GM19438 (cell line): ENCODE data around the gene TMEM95.
"Not testable (repeated sequence)": the region's sequence is repeated elsewhere in the genome, so short reads cannot be mapped to it uniquely, and the experiment has no call there.

Experiments used
- ATAC-seq: cut with Tn5 transposase; IDR thresholded peaks from one replicate; pipeline ENCODE4 v1.9.1; 2021; ENCODE audit warnings: low read depth; ENCODE audit not compliant: unreplicated experiment

The TMEM95 gene

DNA sequence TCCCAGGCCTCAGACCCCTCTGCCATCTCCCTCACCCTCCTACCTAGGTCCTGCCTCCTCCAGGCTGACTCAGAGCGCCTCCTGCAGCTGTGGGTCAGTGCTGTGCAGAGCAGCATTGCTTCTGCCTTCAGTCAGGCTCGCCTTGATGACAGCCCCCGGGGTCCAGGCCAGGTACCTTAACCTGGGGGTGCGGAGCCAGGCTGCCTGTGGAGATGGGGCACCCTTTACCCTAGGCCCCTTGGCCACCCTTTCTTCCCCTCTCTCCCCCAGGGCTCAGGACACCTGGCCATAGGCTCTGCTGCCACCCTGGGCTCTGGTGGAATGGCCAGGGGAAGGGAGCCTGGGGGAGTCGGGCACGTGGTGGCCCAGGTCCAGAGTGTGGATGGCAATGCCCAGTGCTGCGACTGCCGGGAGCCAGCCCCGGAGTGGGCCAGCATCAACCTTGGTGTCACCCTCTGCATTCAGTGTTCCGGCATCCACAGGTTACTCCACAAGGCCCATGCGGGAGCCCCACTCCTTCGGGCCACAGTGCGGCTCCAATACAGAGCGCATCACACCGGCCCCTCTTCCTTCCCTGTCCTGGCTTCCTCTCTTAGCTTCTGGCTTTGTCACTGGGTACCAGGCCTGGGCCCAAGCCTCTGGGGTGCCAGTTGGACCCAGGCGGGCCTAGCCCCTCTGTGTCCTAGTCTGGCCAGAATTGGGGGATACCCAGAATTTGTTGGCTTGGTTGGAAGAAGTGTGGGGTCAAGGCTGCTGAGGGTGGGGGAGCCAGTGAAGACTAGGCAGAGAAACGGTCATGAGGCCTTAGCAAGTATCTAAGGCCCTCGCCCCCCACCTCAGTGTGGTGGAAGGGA is 8.0 kb upstream of the TMEM95 start:
- no peak for ATAC-seq

DNA sequence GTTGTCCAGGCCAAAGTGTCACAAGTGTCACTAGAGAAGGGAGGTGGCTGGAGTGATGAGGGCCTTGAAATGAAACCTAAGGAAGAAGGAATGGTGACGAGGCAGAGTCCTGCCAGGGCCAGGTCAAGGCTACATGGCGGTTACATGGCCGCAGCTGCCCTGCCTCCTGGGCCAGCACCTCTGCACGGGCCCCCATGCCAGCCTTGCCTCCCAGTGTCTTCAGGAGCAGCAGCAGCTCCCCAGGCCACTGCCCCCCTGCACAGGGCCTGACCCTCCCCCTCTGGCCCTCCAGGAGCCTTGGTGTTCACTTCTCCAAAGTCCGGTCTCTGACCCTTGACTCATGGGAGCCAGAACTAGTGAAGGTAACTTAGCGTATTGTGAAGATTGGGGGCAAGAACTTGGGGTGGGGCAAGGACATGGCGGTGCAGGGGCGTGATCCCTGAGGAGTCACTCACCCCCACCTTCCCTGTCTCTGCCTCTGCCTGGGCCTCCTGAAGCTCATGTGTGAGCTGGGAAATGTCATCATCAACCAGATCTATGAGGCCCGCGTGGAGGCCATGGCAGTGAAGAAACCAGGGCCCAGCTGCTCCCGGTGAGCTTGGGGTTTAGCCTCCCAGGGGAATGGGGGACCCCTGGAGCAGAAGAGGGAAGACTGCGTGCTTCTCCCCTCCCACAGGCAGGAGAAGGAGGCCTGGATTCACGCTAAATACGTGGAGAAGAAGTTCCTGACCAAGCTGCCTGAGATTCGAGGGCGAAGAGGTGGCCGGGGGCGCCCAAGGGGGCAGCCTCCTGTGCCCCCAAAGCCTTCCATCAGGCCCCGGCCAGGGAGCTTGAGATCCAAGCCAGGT is 7.1 kb upstream of the TMEM95 start:
- no peak for ATAC-seq

DNA sequence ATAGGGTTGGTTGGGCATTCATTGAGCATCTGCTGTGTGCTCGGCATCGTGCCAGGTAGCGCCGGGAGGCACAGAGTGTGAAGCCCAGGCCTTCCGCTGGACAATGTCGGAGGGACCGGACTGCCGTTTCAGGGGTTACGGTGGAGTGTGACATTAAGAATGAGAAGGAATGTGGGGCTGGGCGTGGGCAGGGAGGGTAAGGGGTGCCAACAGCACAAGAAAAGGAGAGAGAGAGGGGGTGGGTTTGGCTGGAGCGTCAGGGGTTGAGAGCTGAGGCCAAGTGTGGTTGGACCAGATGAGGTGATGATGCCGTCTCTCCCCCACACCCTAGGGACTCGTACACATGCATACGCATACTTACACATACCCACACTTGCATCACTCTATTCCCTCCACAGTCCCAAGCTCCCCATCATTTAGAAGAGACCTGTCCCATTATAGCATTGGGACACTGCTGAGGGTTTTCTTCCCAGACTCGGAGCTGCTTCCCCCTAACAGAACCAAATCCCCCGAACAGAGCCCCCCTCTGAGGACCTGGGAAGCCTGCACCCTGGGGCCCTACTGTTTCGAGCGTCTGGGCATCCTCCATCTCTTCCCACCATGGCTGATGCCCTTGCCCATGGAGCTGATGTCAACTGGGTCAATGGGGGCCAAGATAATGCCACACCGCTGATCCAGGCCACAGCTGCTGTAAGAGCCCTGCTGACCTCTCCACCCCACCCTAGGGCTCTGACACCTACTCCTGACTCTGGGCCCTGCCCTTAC is 6.3 kb upstream of the TMEM95 start:
- ATAC-seq: no peak

DNA sequence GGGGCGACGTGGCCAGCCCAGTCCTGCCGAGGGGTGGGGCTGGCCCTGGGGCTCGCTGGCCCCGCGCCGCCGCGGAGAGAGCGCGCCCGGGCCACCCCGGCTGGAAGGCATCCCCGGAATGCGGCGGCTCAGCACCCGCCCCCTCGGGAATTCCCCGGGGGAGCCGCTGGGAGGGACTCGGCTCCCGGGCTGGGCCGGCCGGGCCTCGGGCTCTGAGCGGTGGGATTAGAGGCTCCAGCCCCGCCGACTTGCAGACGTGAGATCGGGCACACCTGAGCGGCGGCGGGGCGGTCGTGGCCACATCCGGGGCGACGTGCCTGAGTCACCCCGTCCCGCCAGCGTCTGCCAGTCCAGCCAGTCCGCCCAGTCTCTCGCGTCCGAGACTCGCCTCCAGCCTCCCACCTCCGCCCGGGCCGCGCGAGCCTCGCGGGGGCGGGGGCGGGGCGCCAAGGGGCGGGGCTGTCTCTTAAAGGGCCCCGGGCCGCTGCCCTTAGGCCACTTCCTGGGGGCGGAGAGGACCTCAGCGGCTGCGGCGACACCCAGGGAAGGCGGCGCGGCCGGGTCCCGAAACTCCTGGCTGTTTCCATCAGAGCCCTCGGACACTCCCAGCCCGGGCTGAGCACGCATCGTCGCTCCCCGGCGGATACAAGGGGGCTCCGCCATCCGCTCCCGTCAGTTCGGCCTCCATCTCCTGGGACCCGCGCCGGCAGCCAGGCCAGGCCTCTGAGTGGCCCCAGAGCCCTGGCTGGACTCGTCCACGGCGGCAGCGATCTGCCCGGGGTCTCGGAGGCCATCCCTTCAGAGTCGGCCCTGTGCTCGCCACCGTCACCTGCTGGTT is 3.1 kb upstream of the TMEM95 start, which contains the start of gene KCTD11:
Gene KCTD11 (plus strand): TSS at position 498 of the 838 bp plus-strand sequence.
- ATAC-seq: peak; percentile 65

DNA sequence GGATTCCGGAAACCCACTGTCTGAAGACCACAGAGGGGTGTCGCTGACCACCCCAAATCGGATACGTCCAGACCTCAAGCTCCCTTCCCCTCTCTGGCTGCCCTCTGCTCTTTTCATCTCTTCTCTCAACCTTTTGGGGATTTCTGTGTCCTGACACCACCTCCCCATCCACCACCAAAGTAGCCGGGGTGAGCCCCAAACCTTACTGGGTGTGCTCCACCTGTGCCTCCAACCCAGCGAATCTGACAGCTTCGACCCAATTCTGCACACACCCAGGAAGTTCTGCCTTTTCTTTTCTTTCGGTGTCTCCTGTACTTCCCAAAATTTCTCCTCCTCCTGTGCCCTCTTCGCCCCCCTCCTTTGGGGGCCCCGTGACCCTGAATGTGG is 2.5 kb upstream of the TMEM95 start:
- ATAC-seq: no peak

DNA sequence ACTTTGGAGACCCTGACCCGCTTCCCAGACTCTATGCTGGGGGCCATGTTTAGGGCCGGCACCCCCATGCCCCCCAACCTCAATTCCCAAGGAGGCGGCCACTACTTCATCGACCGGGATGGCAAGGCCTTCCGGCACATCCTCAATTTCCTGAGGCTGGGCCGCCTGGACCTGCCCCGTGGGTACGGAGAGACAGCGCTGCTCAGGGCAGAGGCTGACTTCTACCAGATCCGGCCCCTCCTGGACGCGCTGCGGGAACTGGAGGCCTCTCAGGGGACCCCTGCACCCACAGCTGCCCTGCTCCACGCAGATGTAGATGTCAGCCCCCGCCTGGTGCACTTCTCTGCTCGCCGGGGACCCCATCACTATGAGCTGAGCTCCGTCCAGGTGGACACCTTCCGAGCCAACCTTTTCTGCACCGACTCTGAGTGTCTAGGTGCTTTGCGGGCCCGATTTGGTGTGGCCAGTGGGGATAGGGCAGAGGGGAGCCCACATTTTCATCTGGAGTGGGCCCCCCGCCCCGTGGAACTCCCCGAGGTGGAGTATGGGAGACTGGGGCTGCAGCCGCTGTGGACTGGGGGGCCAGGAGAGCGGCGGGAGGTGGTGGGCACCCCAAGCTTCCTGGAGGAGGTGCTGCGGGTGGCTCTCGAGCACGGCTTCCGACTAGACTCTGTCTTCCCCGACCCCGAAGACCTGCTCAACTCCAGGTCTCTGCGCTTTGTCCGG is 1.9 kb upstream of the TMEM95 start:
- ATAC-seq: no peak

DNA sequence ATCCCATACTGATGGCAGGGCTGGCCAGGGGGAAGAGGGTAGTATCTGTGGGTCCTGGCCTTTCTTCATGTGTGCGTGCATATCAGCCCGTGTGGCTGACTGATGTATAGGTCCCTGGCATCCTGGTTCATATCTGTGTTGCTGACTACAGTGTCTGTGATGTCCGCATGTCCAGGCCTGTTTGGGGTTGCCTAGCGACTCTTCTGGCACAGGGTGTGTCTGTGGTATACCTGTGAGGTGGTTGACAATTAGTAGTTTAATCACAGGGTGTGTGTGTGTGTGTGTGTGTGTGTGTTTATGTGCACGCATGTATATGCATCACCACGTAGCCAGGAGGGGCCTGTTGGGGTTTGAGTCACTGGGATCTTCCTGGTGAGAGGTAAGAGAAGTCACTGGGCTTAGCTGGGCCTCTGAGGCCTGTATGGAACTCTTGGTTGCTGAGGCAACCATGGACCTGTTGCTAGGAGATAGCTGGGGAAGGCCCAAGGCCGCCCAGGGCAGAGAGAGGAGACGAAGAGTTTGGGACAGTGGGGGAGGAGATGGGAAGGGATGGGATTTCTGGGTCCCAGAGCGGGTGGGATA is 603 bp upstream of the TMEM95 start:
- no peak for ATAC-seq

DNA sequence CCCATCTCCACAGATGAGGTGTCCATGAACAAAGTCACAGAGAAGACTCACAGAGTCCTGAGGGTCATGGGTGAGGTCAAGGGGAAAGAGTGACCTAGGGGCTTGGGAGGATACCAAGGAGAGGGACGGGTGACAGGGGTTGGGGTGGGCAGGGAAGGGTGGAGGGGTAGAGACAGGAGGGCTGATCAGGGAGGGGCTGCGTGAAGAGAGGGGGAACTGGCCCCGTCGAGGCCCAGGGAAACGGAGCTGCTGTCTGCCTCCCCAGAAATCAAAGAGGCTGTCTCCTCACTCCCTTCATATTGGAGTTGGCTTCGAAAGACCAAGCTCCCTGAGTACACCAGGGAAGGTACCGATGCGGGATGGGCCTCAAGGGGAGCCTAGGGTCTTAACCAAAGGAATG is 617 bp downstream of the TMEM95 start:
- ATAC-seq: no peak

DNA sequence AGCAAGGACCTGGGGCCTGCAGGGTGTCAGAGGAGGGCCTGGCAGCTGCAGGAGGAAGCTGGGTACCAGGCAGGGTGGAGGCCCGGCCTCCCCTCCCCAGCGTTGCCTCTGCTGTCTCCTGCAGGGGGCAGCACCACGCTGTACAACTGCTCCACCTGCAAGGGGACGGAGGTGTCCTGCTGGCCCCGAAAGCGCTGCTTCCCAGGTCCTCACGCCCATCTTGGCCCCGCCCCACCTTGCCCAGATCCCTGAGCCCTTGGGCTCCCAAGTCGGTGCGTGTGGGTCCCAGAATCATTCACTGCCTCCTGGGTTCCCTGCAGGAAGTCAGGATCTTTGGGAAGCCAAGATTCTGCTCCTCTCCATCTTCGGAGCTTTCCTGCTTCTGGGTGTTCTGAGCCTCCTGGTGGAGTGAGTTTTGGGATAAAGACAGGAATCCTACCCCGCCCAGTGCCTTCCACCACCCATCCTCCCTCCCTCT is 1.2 kb downstream of the TMEM95 start:
- ATAC-seq: no peak

DNA sequence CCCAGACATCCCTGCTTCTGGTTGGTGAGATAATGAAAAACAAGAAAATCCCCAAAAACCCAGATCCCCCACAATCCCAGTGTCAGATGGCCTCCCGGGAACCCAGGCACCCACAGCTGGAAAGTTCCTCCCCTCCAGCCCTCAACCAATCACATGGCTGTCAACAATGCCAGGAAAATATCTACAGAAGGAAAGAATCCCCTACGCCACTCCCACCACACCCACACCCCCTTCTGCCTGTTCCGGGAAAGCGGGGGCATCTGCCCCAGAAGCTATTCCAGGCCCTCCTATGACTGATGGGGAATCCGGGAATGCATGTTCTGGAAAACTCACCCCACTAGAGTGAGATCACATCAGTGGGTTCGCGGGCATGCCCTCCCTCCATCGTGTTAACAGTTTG is 1.8 kb downstream of the TMEM95 start:
- ATAC-seq: no peak

DNA sequence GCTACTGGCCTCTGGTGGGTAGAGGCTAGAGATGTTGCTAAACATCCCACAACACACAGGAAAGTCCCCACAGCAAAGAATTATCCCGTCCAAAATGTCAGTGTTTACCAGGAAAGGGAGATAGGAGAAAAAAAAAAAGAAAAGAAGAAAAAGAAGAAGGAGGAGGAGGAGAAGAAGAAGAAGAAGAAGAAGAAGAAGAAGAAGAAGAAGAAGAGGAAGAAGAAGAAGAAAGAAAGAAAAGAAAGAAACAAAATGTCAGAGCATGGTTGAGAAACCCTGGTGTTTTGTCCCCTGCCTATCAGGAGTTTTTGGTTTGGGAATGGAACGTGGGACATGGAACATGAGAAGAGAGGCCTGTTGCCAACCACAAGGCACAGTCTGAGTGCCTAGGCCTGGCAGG is 2.4 kb downstream of the TMEM95 start:
- no peak for ATAC-seq

DNA sequence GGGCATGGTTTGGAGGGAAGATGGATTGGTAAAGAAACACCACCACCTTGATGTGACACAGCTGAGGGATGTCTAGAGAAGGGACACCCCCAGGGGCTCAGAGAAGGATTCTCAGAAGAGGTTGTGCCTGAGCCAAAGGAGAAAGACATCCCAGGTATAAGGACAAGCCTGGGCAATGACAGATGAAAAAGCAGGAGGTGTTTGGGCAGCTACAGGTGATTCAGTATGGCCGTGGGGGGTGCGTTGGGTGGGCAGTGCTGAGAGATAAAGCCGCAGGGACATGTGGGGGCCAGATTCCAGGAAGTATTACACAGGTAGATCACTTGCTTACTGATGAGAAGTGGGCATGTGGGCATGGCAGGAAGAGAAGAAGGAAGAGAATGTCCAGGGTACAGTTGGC is 7.0 kb downstream of the TMEM95 start:
- no peak for ATAC-seq

DNA sequence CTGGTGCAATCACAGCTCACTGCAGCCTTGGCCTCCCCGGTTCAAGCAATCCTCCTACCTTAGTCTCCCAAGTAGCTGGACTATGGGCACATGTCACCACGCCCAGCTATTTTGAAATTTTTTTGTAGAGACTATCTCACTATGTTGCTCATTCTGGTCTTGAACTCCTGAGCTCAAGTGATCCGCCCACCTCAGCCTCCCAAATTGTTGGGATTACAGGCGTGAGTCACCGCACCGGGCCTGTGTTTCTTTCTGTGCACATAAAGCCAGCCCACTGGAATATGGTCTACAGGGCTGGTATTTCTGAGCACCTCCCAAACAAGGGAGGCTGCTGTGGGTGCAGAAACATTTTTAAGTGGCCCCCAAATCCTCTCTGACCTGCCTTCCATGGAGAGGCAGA is 8.4 kb downstream of the TMEM95 start:
- ATAC-seq: no peak

DNA sequence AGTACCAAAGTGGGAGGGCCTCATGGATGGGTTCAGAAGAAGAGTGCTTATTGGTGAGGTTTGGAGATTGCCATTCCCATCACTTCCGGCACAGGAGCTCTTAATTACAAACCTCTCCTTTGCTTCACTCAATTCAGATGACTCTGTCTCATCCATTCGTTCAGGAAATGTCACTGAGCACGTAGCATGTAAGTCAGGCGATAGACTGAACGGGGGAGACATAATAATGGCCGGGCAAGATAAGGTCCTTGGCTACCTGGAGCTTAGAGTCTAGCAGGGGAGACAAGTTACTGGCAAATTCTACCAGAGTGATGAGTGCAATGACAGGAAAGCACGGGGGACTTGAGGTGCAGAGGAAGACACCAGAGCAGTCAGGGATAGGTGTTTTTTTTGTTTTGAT is 11.0 kb downstream of the TMEM95 start:
- not testable (repeated sequence) for ATAC-seq

DNA sequence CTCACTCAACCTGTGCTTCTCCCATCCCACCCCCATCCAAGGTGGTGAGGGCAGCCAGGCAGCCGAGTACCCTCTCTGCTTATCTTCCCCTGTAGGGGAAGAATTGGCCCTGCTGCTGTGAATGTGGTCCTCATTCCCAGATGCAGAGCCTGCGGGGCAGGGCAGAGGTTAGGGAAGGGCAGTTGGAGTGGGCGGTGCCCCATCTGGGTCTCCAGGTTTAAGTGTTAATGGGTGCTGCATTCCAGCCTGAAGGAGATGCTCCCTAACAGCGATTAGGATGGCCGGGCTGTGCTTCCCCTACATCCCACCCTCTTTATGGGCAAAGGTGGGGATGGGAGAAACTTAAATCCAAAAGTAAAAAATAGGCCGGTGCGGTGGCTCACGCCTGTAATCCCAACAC is 12.1 kb downstream of the TMEM95 start:
- no peak for ATAC-seq

DNA sequence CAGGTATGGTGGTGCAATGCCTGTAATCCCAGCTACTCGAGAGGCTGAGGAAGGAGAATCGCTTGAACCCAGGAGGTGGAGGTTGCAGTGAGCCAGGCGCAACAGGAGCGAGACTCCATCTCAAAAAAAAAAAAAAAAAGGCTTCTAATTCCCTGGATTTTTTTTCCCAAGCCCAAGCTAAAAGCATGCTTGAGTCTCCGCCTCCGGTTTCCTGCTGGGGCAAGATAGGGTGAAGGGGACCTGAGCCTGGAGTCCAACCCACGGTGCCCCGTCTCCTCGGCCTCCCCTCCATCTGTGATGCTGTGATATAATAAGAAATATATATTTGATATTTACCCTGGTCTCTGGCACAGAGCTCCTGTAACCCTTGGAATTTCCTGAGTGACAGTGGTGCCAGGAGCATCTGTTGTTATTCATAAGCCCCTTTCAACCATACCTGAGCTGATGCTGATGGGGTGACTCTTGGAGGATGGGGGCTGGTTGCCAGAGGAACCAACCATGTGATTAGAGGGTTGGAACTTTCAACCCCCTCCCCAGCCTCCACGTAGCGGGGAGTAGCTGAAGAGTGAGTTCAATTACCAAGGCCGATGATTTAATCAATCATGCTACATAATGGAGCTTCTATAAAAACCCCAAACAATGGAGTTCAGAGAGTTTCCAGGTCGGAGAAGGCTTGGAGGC is 13.1 kb downstream of the TMEM95 start:
- ATAC-seq: no peak

DNA sequence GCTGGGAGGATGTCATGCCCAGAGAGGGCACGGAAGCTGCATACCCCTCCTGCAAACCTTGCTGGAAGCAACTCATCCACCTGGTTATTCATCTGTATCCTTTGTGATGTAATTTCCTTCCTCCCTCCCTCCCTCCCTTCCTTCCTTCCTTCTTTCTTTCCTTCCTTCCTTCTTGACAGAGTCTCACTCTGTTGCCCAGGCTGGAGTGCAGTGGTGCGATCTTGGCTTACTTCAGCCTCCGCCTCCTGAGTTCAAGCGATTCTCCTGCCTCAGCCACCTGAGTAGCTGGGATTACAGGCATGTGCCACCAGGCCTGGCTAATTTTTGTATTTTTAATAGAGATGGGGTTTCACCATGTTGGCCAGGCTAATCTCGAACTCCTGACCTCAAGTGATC is 13.6 kb downstream of the TMEM95 start:
- ATAC-seq: not testable (repeated sequence)

DNA sequence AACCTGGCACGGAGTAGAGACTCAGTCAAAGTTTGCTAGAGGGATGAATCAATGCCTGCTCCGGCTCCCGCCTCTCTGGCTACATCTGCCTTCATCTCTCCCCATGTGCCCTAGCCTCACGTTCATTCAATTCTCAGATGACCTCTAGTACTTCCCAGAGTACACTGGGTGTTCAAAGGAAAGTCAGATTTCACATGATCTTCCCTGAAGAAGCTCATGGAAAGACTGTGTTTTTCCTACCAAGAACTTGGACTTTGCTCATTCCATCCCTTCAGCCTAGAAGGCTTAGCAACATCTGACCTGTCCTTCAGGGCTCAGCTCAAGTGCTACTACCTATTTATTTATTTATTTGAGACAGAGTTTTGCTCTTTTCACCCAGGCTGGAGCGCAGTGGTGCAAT is 14.9 kb downstream of the TMEM95 start:
- ATAC-seq: no peak
